Uterus (tissue), 4 donors: Measurements from ENCODE around the gene ARMC5. TPM values are rescaled to one million over a fixed set of nuclear protein-coding genes. Genes with fewer than 3 reads are reported as not detected.

Experiments
- DNase-seq, 2 donors: peaks; one replicate each; pipeline ENCODE4 v3.0.0-alpha.2; 2019 to 2020
- H3K27ac ChIP-seq, 2 donors: fragments of 200-600 bp; sonication (generic); 1 replicate in 1 of 2; 2 replicates in 1 of 2; pipeline ENCODE4 v1.5.1; 2016 to 2018
- H3K27me3 ChIP-seq, 2 donors: fragments of 200-600 bp; sonication (generic); one replicate each; pipeline ENCODE4 v1.5.1; 2018 to 2019; ENCODE audit warnings: control low read depth in 1 of 2
- H3K36me3 ChIP-seq, 2 donors: fragments of 200-600 bp; sonication (generic); one replicate each; pipeline ENCODE4 v1.5.1; 2019; ENCODE audit warnings: control low read depth in 1 of 2
- H3K4me1 ChIP-seq, 2 donors: fragments of 200-600 bp; sonication (generic); one replicate each; pipeline ENCODE4 v1.5.1; 2018 to 2019; ENCODE audit warnings: control low read depth in 1 of 2
- H3K4me3 ChIP-seq, 2 donors: fragments of 200-600 bp; sonication (generic); 1 replicate in 1 of 2; 2 replicates in 1 of 2; pipeline ENCODE4 v1.5.1; 2018 to 2019; ENCODE audit warnings: mild to moderate bottlenecking in 1 of 2
- H3K9me3 ChIP-seq, 2 donors: fragments of 200-600 bp; sonication (generic); one replicate each; pipeline ENCODE4 v1.5.1; 2019; ENCODE audit warnings: control low read depth in 1 of 2
- CTCF ChIP-seq, 4 experiments: fragments of 200-600 bp in 2 of 4; fragments of 450-650 bp in 2 of 4; sonication (generic) in 2 of 4; IDR thresholded peaks; one replicate each; pipeline ENCODE4 v1.5.1; 2016 to 2019; ENCODE audit warnings: antibody characterized with exemption in 4 of 4, mild to moderate bottlenecking in 2 of 4, moderate library complexity in 1 of 4
- POLR2A ChIP-seq, 2 donors: fragments of 450-650 bp; IDR thresholded peaks; one replicate each; pipeline ENCODE4 v1.6.1; 2016; ENCODE audit warnings: antibody characterized with exemption in 2 of 2, mild to moderate bottlenecking in 1 of 2, moderate library complexity in 1 of 2
- intact Hi-C: fragments of 100-400 bp; cut with DNase I; formaldehyde crosslinking; loops from one replicate; pipeline ENCODE4 v1.15.1; 2023; ENCODE audit warnings: low total_unique reads
- total RNA-seq, 4 donors: library from RNA; depleted of rRNA in 3 of 4; stranded (reverse); fragments of >200 nt in 3 of 4; gene quantifications; one replicate each; pipeline versions ENCODE4 v1.1.0 to v1.2.4, GENCODE V29; 2014 to 2023
- donor health status: DM: yes; HTN: yes; CAD: no.

Gene ARMC5
- total RNA-seq, 4 donors from 2014 or later = 2.1 to 12.7 (median 8.0) TPM

- Histone ChIP-seq H3K9me3 (no peaks in the 10 kb centered on the region), H3K36me3 (no peaks in the 10 kb centered on the region), H3K4me3 (no peak overlapping the region), H3K27ac (no peak overlapping the region), H3K4me1 (peaks cover 0 to 3% of the 10 kb centered on the region in 2 donors), H3K27me3 (no peaks in the 10 kb centered on the region)
- no peak for DNase-seq
- TF ChIP-seq POLR2A (IDR thresholded peaks at IDR 0.05) (no peak), CTCF (IDR thresholded peaks at IDR 0.05) (no peak)
- intact Hi-C loops = no loop called here
Observed at GRCh38 chr16:31493506-31494125, 34.3 kb downstream of the ARMC5 start.

GRCh38 chr16:31496670-31497069 is 37.4 kb downstream of the ARMC5 start:
- no peaks in the 10 kb centered on the region for H3K4me1 ChIP-seq
- no peak overlapping the region for H3K4me3 ChIP-seq
- no peak for TF ChIP-seq POLR2A (IDR thresholded peaks at IDR 0.05)
- TF ChIP-seq CTCF (IDR thresholded peaks at IDR 0.05) = no peak
- intact Hi-C loops = no loop called here
- H3K27me3 ChIP-seq = no peaks in the 10 kb centered on the region
- no peak overlapping the region for H3K27ac ChIP-seq
- no peaks in the 10 kb centered on the region for H3K36me3 ChIP-seq
- no peak for DNase-seq
- no peaks in the 10 kb centered on the region for H3K9me3 ChIP-seq

- Histone ChIP-seq H3K36me3 (no peaks in the 10 kb centered on the region), H3K9me3 (no peaks in the 10 kb centered on the region), H3K4me3 (no peak overlapping the region), H3K4me1 (no peaks in the 10 kb centered on the region), H3K27me3 (no peaks in the 10 kb centered on the region), H3K27ac (no peak overlapping the region)
- no peak for DNase-seq
- intact Hi-C loops = no loop called here
- no peak for TF ChIP-seq POLR2A (IDR thresholded peaks at IDR 0.05)
- no peak for TF ChIP-seq CTCF (IDR thresholded peaks at IDR 0.05)
Observed at GRCh38 chr16:31498493-31498892, 39.2 kb downstream of the ARMC5 start.

- Histone ChIP-seq H3K36me3 (no peaks in the 10 kb centered on the region), H3K9me3 (no peaks in the 10 kb centered on the region)
Observed at GRCh38 chr16:31499928-31500327, 40.6 kb downstream of the ARMC5 start.

More at GRCh38 chr16:31499928-31500327, 40.6 kb downstream of the ARMC5 start:
- DNase-seq = no peak
- Histone ChIP-seq H3K27ac (no peak overlapping the region), H3K27me3 (no peaks in the 10 kb centered on the region), H3K4me3 (no peak overlapping the region), H3K4me1 (no peaks in the 10 kb centered on the region)
- no peak for TF ChIP-seq CTCF (IDR thresholded peaks at IDR 0.05)
- no peak for TF ChIP-seq POLR2A (IDR thresholded peaks at IDR 0.05)
- intact Hi-C loops = no loop called here
